DND-41 (cell line): ENCODE data around the gene SNX27.

Source experiments
- CTCF ChIP-seq: IDR thresholded peaks from 2 replicates; pipeline ENCODE4 v1.5.1; 2012; ENCODE audit warnings: borderline replicate concordance, low read length, moderate library complexity, mild to moderate bottlenecking; ENCODE audit not compliant: poor library complexity, severe bottlenecking; ENCODE audit errors: extremely low read depth
- EZH2 ChIP-seq: IDR thresholded peaks from 3 replicates; pipeline ENCODE4 v1.6.1; 2012; ENCODE audit warnings: borderline replicate concordance, low read depth, mild to moderate bottlenecking, moderate library complexity, low read length, inconsistent platforms; ENCODE audit not compliant: severe bottlenecking

DNA sequence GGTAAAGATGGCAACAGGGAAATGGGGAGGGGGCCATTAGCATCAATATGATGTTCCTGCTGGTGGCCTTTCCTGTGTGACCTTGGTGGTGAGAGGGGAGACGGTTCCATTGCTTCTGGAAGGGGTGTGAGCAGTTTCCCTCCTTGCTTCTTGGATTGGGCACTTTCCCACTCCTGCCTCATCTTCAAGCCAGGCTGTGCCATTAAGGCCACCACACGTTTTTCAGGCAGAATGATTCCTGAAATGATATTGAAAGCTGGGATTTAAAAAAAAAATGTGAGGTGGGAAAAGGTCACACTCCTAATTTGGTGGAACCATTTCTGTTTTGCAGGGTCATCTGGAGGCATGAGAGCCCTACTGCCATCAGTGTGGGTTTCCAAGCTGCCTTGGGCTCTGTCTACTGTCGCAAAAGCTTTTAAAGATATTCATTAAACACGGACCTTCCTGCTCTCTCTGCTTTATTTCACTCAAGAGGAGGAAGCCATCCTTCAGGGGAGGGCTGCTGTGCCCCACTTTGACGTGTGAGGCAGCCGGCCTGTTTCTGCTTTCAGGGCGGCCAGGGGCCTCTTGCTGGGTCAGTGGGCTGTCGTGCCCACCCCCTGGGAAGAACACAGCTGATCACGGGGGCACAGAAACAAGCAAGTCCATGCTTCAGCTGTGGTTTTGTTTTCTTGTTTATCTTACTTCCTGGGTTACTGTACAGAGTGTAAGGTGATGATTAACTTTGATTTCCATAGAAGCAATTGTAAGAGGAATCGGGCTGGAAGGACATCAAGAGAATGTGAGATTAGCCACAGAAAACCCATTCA lies 117.5 kb downstream of the SNX27 start:
- no peak for TF ChIP-seq CTCF
- TF ChIP-seq EZH2: no peak
